Hepatocyte (in vitro differentiated cells): Measurements from ENCODE around the gene SLC12A5. TPM values are rescaled to one million over a fixed set of nuclear protein-coding genes. Genes with fewer than 3 reads are reported as not detected.

Experiments
- DNase-seq: peaks from one replicate; pipeline ENCODE4 v3.0.0-alpha.2; 2016; ENCODE audit warnings: low spot score
- H2AFZ ChIP-seq: fragments of 200-600 bp; sonication (generic); 2 replicates; pipeline ENCODE4 v1.6.0; 2016; ENCODE audit warnings: antibody characterized with exemption, mild to moderate bottlenecking
- H3K27ac ChIP-seq: fragments of 200-600 bp; sonication (generic); 2 replicates; pipeline ENCODE4 v1.5.1; 2016; ENCODE audit warnings: mild to moderate bottlenecking
- H3K27me3 ChIP-seq: fragments of 200-600 bp; sonication (generic); 2 replicates; pipeline ENCODE4 v1.6.1; 2016
- H3K36me3 ChIP-seq: fragments of 200-600 bp; sonication (generic); replicated peaks from 2 replicates; pipeline ENCODE4 v1.5.1; 2016; ENCODE audit warnings: low read depth; ENCODE audit not compliant: insufficient read depth
- H3K4me1 ChIP-seq: fragments of 200-600 bp; sonication (generic); 2 replicates; pipeline ENCODE4 v1.5.1; 2016; ENCODE audit warnings: mild to moderate bottlenecking, moderate library complexity; ENCODE audit not compliant: insufficient read depth
- H3K4me2 ChIP-seq: fragments of 200-600 bp; sonication (generic); 2 replicates; pipeline ENCODE4 v1.6.0; 2016
- H3K4me3 ChIP-seq: fragments of 200-600 bp; sonication (generic); 2 replicates; pipeline ENCODE4 v1.5.1; 2016; ENCODE audit warnings: mild to moderate bottlenecking
- H3K79me2 ChIP-seq: fragments of 200-600 bp; sonication (generic); 2 replicates; pipeline ENCODE4 v1.6.0; 2017; ENCODE audit warnings: mild to moderate bottlenecking
- H3K9me2 ChIP-seq: fragments of 200-600 bp; sonication (generic); replicated peaks from 2 replicates; pipeline ENCODE4 v1.6.0; 2017; ENCODE audit warnings: mild to moderate bottlenecking; ENCODE audit not compliant: insufficient read depth
- H3K9me3 ChIP-seq: fragments of 200-600 bp; sonication (generic); 2 replicates; pipeline ENCODE4 v1.5.1; 2016; ENCODE audit warnings: low read depth, mild to moderate bottlenecking
- H4K20me1 ChIP-seq: fragments of 200-600 bp; sonication (generic); 2 replicates; pipeline ENCODE4 v1.6.0; 2016; ENCODE audit warnings: mild to moderate bottlenecking; ENCODE audit not compliant: insufficient read depth, poor library complexity, severe bottlenecking
- EZH2 ChIP-seq: fragments of 200-600 bp; sonication (generic); IDR thresholded peaks from 2 replicates; pipeline ENCODE4 v1.6.1; 2016; ENCODE audit warnings: antibody characterized with exemption, mild to moderate bottlenecking, borderline replicate concordance
- EZH2phosphoT487 ChIP-seq: fragments of 200-600 bp; sonication (generic); IDR thresholded peaks from one replicate; pipeline ENCODE4 v1.6.1; 2018; ENCODE audit warnings: antibody characterized with exemption, mild to moderate bottlenecking, low read depth, moderate library complexity; ENCODE audit not compliant: unreplicated experiment, severe bottlenecking
- WGBS: methylation state at CpG from one replicate; pipeline ENCODE4 v1.1.6; 2016; ENCODE audit warnings: low lambda C conversion rate; ENCODE audit errors: missing lambda C conversion rate; 5-methylcytosine and 5-hydroxymethylcytosine counted together
- polyA plus RNA-seq: library from polyadenylated mRNA; unstranded; fragments of >200 nt; fragmentation: Nextera tagmentation; extraction: Ambion mirVana; gene quantifications from 2 replicates; pipeline ENCODE4 v1.2.1, GENCODE V29; 2016
- total RNA-seq: library from RNA; depleted of rRNA; stranded (reverse); fragments of >200 nt; gene quantifications from 2 replicates; pipeline ENCODE4 v1.2.3, GENCODE V29; 2014
- TF ChIP-seq, protein P1 (sequence below): fragments of 200-600 bp; sonication (generic); IDR thresholded peaks from 2 replicates; pipeline ENCODE4 v1.5.1; 2016; ENCODE audit warnings: antibody characterized with exemption, mild to moderate bottlenecking; ENCODE audit not compliant: poor library complexity

SLC12A5 gene
- total and polyA plus RNA-seq, 2 experiments from 2014 or later: 0.57 to 3.1 TPM

DNA sequence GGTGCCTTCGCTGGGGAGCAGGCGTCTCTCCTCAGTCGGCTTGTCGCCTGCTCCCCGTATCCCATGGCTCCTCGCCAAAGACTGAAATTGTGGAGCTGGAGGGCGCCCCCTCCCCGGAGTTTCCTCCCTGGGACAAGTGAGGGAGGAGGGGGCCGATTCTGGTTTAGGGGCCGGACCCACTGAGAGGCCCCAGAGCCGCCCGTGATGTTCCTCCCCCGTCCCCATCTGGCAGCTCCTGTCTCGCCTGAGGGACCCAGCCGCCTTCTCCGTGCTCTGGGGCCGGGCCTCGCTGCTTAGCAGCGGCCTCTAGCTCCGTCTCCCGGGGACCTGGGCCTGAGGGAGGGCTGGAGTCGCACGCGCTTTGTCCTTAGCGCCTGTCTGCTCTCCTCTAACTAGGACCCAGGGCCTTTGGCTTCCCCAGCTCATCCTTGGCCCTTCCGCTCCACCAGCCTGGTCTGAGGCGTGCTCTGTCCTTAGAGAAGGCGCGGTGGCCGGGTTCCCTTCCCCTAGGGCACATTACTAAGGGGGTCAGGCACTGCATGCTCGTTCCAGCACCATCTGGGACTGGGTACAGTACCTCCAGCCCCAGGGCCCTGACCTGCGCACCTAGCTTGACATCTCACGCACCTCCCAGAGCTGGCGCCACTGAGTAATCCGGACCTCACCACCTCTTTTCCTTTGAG is 29.7 kb downstream of the SLC12A5 start:
- Histone ChIP-seq H3K4me3 (no peak overlapping the region), H4K20me1 (peaks cover 53% of the 10 kb centered on the region), H3K4me2 (peak overlapping the region; percentile 72), H3K36me3 (no peaks in the 10 kb centered on the region), H3K27me3 (peaks cover 18% of the 10 kb centered on the region), H3K4me1 (peaks cover 20% of the 10 kb centered on the region), H3K79me2 (no peaks in the 10 kb centered on the region), H3K9me2 (no peaks in the 10 kb centered on the region), H3K27ac (no peak overlapping the region), H3K9me3 (no peaks in the 10 kb centered on the region), H2AFZ (no peak overlapping the region)
- WGBS: 11% methylated on average over 32 of the region's 35 CpGs
- DNase-seq: peak; percentile 32
- TF ChIP-seq EZH2: no peak
- TF ChIP-seq, protein P1, sequence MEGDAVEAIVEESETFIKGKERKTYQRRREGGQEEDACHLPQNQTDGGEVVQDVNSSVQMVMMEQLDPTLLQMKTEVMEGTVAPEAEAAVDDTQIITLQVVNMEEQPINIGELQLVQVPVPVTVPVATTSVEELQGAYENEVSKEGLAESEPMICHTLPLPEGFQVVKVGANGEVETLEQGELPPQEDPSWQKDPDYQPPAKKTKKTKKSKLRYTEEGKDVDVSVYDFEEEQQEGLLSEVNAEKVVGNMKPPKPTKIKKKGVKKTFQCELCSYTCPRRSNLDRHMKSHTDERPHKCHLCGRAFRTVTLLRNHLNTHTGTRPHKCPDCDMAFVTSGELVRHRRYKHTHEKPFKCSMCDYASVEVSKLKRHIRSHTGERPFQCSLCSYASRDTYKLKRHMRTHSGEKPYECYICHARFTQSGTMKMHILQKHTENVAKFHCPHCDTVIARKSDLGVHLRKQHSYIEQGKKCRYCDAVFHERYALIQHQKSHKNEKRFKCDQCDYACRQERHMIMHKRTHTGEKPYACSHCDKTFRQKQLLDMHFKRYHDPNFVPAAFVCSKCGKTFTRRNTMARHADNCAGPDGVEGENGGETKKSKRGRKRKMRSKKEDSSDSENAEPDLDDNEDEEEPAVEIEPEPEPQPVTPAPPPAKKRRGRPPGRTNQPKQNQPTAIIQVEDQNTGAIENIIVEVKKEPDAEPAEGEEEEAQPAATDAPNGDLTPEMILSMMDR: no peak
- no peak for TF ChIP-seq EZH2phosphoT487

GRCh38 chr20:46060301-46060881 is 31.4 kb downstream of the SLC12A5 start:
- no peaks in the 10 kb centered on the region for H3K36me3 ChIP-seq
- no peak overlapping the region for H3K27ac ChIP-seq
- peaks cover 68% of the 10 kb centered on the region for H4K20me1 ChIP-seq
- no peaks in the 10 kb centered on the region for H3K9me2 ChIP-seq
- no peak overlapping the region for H2AFZ ChIP-seq
- H3K79me2 ChIP-seq: no peaks in the 10 kb centered on the region
- WGBS: 76% methylated on average over 2 of the region's 2 CpGs
- H3K27me3 ChIP-seq: peaks cover 15% of the 10 kb centered on the region
- no peak for DNase-seq
- no peaks in the 10 kb centered on the region for H3K9me3 ChIP-seq
- TF ChIP-seq, protein P1: no peak
- TF ChIP-seq EZH2phosphoT487 (no peak), EZH2 (no peak)
- no peak overlapping the region for H3K4me3 ChIP-seq
- no peak overlapping the region for H3K4me2 ChIP-seq
- peaks cover 20% of the 10 kb centered on the region for H3K4me1 ChIP-seq

GRCh38 chr20:46060975-46061374 is 32.0 kb downstream of the SLC12A5 start:
- Histone ChIP-seq H3K4me1 (peaks cover 20% of the 10 kb centered on the region), H3K27me3 (peaks cover 15% of the 10 kb centered on the region), H2AFZ (no peak overlapping the region), H3K9me3 (no peaks in the 10 kb centered on the region), H3K4me3 (no peak overlapping the region), H3K9me2 (no peaks in the 10 kb centered on the region), H3K27ac (no peak overlapping the region), H3K4me2 (no peak overlapping the region), H4K20me1 (peaks cover 71% of the 10 kb centered on the region), H3K79me2 (no peaks in the 10 kb centered on the region), H3K36me3 (no peaks in the 10 kb centered on the region)
- no peak for DNase-seq
- WGBS: 96% methylated on average over 4 of the region's 4 CpGs
- TF ChIP-seq EZH2phosphoT487 (no peak), EZH2 (no peak)
- TF ChIP-seq, protein P1: no peak
